SK-MEL-5 (cell line): Measurements from ENCODE around the gene TNFRSF4. TPM values are rescaled to one million over a fixed set of nuclear protein-coding genes. Genes with fewer than 3 reads are reported as not detected.

ENCODE experiments used
- DNase-seq: peaks from one replicate; pipeline ENCODE4 v3.0.0-alpha.2; 2016; ENCODE audit warnings: low read depth, low spot score
- in situ Hi-C: cut with HindIII; loops from 2 replicates; pipeline ENCODE4 v1.10.0; 2016; ENCODE audit warnings: low sequenced_read_pairs, high pct_unique_total_duplicates, low pct_unique_long_range_greater_than_20kb
- total RNA-seq: library from RNA; depleted of rRNA; stranded (reverse); fragments of >200 nt; shearing (Covaris generic); gene quantifications from 2 replicates; pipeline ENCODE4 v1.2.3, GENCODE V29; 2014

The TNFRSF4 gene
- total RNA-seq, 1 experiment from 2014 or later = not detected

GRCh38 chr1:1211541-1212441, 2.2 kb downstream of the TNFRSF4 start:
- DNase-seq = no peak
- in situ Hi-C loops = no loop called here

GRCh38 chr1:1210726-1211540, 3.0 kb downstream of the TNFRSF4 start:
- in situ Hi-C loops = no loop called here
- no peak for DNase-seq

GRCh38 chr1:1208713-1209433, 5.1 kb downstream of the TNFRSF4 start:
- no peak for DNase-seq
- in situ Hi-C loops = no loop called here

- no peak for DNase-seq
- in situ Hi-C loops = no loop called here
These were observed 6.4 kb downstream of the TNFRSF4 start for GRCh38 chr1:1207571-1207892.

GRCh38 chr1:1206966-1207531, 6.9 kb downstream of the TNFRSF4 start:
- DNase-seq = no peak
- in situ Hi-C loops = no loop called here

GRCh38 chr1:1206376-1206965, 7.5 kb downstream of the TNFRSF4 start, which contains the start of gene TNFRSF18:
TSS of gene TNFRSF18 (minus strand) at chr1:1206592. CDS start at chr1:1206571, 21 bp downstream.
- in situ Hi-C loops = no loop called here
- no peak for DNase-seq

GRCh38 chr1:1205769-1206375, 8.1 kb downstream of the TNFRSF4 start:
- in situ Hi-C loops = no loop called here
- no peak for DNase-seq

GRCh38 chr1:1204998-1205768, 8.8 kb downstream of the TNFRSF4 start:
- no peak for DNase-seq
- in situ Hi-C loops = no loop called here

- no peak for DNase-seq
- in situ Hi-C loops = no loop called here
These were observed 9.5 kb downstream of the TNFRSF4 start for GRCh38 chr1:1204425-1204920.

GRCh38 chr1:1203561-1204424, 10.2 kb downstream of the TNFRSF4 start:
- in situ Hi-C loops = no loop called here
- no peak for DNase-seq

- DNase-seq = no peak
- in situ Hi-C loops = no loop called here
These were observed 11.0 kb downstream of the TNFRSF4 start for GRCh38 chr1:1202831-1203560.

- in situ Hi-C loops = no loop called here
- no peak for DNase-seq
These were observed 12.8 kb downstream of the TNFRSF4 start for GRCh38 chr1:1200876-1201810.

GRCh38 chr1:1199961-1200875, 13.7 kb downstream of the TNFRSF4 start:
- in situ Hi-C loops = no loop called here
- DNase-seq = no peak
